IPS-15b (cell line): ENCODE measurements around the gene OXA1L.
"Not testable (repeated sequence)": the region's sequence is repeated elsewhere in the genome, so short reads cannot be mapped to it uniquely, and the experiment has no call there.

Source experiments
- H3K27me3 ChIP-seq: one replicate; pipeline ENCODE4 v1.6.1; 2013; ENCODE audit warnings: low read length; ENCODE audit not compliant: control insufficient read depth, insufficient read depth
- H3K36me3 ChIP-seq: one replicate; pipeline ENCODE4 v1.6.1; 2013; ENCODE audit warnings: low read length; ENCODE audit not compliant: control insufficient read depth, insufficient read depth
- H3K4me1 ChIP-seq: one replicate; pipeline ENCODE4 v1.6.1; 2013; ENCODE audit warnings: mild to moderate bottlenecking, low read length; ENCODE audit not compliant: control insufficient read depth, insufficient read depth
- H3K4me3 ChIP-seq: one replicate; pipeline ENCODE4 v1.5.1; 2013; ENCODE audit warnings: low read depth, low read length
- H3K9ac ChIP-seq: one replicate; pipeline ENCODE4 v1.6.1; 2013; ENCODE audit warnings: low read depth, mild to moderate bottlenecking, low read length
- H3K9me3 ChIP-seq: one replicate; pipeline ENCODE4 v1.6.1; 2013; ENCODE audit warnings: mild to moderate bottlenecking, low read length; ENCODE audit not compliant: control insufficient read depth, insufficient read depth

Gene OXA1L

DNA sequence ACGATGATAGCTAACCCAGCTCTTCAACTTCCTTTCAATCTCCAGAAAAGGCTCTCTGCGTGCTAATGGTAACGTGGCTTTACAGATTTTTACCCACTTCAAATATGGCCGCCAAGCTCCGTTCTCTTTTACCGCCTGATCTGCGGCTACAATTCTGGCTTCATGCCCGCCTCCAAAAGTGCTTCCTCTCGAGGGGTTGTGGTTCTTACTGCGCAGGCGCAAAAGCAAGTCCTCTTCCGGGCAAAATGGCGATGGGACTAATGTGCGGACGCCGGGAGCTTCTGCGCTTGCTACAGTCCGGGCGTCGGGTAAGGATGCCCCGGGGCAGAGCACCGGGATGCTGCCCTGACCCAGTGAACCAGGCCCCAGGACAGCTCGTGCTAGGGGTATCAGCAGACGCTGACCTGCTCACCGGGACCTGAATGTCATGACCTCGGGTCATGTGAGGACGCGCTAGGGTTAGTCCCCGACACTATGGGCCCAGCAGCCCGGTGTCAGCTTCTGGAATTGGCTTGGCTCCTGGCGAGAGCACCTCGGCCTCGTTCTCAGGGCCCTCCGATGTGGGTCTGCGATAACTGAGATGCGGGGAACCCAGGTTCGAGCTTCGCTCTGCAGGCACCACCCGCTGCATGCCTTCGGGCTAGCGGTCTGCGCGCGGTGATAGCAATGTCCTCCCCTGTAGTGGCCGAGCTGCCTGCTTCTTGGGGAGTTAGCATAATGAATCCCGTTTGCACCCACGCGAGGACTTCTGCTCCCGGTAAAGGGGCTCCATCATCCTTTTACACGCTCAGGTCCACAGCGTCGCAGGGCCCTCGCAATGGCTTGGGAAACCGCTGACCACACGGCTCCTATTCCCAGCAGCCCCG, at the start of gene OXA1L:
TSS of gene OXA1L (plus strand) at position 232 of the 866 bp plus-strand sequence. CDS start at position 246, 14 bp downstream.
- no peaks in the 10 kb centered on the region for H3K9me3 ChIP-seq
- H3K4me3 ChIP-seq = peak within 1 kb of the TSS; percentile 100

DNA sequence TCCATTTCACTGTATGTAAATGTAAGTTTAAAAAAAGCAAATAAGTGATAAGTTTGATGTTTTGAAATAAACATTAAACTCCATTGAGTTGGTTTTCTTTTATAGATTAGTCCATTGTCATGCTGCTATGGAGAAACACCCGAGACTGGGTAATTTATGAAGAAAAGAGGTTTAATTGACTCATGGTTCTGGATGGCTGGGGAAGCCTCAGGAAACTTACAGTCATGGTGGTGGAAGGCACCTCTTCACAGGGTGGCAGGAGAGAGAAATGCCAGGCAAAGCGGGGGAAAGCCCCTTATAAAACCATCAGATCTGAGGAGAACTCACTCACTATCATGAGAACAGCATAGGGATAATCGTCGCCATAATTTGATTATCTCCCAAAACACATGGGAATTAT, 48.4 kb upstream of the OXA1L start:
- Histone ChIP-seq H3K9me3 (no peaks in the 10 kb centered on the region), H3K4me1 (no peaks in the 10 kb centered on the region), H3K36me3 (no peaks in the 10 kb centered on the region), H3K9ac (no peak overlapping the region), H3K27me3 (peaks cover 3% of the 10 kb centered on the region), H3K4me3 (no peak overlapping the region)

More for the DNA sequence above, at the start of gene OXA1L:
- peak within 1 kb of the TSS; percentile 96 for H3K9ac ChIP-seq
- no peaks in the 10 kb centered on the region for H3K27me3 ChIP-seq
- no peaks in the 10 kb centered on the region for H3K4me1 ChIP-seq
- H3K36me3 ChIP-seq = peaks cover 24% of the 10 kb centered on the region

DNA sequence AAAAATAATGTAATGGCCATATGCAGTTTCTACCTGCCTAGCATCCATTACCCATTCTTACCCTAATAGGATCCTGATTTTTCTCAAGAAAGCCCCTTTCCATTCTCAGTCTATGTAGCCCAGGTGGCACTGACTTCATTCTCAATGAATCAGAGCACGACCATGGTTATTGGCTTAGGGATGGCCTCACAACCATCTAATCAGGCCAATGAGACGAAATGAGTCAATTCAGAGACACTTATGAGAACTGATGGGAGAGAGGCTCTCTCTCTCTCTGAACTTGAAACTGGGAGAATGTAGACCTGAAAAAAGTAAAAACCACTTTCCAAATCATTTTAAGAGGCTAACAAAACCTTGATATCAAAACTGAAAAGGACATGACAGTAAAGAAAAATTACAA, 45.3 kb upstream of the OXA1L start:
- no peaks in the 10 kb centered on the region for H3K27me3 ChIP-seq
- no peak overlapping the region for H3K4me3 ChIP-seq
- no peaks in the 10 kb centered on the region for H3K36me3 ChIP-seq
- H3K4me1 ChIP-seq = peaks cover 4% of the 10 kb centered on the region
- no peaks in the 10 kb centered on the region for H3K9me3 ChIP-seq
- H3K9ac ChIP-seq = no peak overlapping the region

GRCh38 chr14:22723815-22724214, 42.7 kb upstream of the OXA1L start:
- H3K9ac ChIP-seq = no peak overlapping the region
- H3K27me3 ChIP-seq = no peaks in the 10 kb centered on the region
- H3K9me3 ChIP-seq = no peaks in the 10 kb centered on the region
- no peak overlapping the region for H3K4me3 ChIP-seq
- H3K36me3 ChIP-seq = no peaks in the 10 kb centered on the region
- H3K4me1 ChIP-seq = peaks cover 4% of the 10 kb centered on the region

DNA sequence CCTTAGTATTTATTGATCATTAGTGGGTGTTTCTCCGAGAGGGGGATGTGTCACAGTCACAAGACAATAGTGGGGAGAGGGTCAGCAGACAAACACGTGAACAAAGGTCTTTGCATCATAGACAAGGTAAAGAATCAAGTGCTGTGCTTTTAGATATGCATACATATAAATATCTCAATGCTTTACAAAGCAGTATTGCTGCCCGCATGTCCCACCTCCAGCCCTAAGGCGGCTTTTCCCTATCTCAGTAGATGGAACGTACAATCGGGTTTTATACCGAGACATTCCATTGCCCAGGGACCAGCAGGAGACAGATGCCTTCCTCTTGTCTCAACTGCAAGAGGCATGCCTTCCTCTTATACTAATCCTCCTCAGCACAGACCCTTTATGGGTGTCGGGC, 41.6 kb upstream of the OXA1L start:
- H3K9me3 ChIP-seq, H3K4me1 ChIP-seq, H3K27me3 ChIP-seq, H3K36me3 ChIP-seq, H3K4me3 ChIP-seq, H3K9ac ChIP-seq: not testable (repeated sequence)

DNA sequence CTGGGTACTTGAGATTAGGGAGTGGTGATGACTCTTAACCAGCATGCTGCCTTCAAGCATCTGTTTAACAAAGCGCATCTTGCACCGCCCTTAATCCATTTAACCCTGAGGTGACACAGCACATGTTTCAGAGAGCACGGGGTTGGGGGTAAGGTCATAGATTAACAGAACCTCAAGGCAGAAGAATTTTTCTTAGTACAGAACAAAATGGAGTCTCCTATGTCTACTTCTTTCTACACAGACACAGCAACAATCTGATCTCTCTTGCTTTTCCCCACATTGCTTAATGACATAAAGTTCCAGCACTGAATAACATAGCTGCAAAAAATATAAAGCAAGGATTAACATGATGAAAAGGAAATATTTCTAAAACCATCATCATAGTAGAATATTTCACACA, 41.1 kb upstream of the OXA1L start:
- H3K4me1 ChIP-seq, H3K4me3 ChIP-seq, H3K9me3 ChIP-seq, H3K27me3 ChIP-seq, H3K36me3 ChIP-seq, H3K9ac ChIP-seq: not testable (repeated sequence)

DNA sequence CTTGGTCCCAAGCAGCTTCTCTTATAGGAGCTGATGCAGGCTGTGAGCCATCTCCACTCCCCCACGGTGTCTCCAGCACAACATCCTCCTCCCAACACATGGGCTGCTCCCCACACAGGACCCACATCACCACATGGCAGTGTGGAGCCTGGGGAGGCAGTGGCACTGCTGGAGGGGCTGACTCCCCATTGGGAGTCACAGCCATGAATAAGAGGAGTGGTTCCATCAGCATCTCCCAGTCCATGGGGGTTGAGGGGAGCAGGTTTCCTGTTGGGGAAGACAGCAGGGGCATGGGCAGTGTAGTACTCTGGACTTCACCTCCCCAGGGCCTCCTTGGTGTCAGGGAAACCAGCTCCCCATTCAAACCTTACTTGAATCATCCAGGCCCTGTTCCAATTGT, 40.5 kb upstream of the OXA1L start:
- Histone ChIP-seq H3K36me3 (no peaks in the 10 kb centered on the region), H3K9ac (no peak overlapping the region), H3K4me1 (peaks cover 4% of the 10 kb centered on the region), H3K4me3 (no peak overlapping the region), H3K9me3 (no peaks in the 10 kb centered on the region), H3K27me3 (no peaks in the 10 kb centered on the region)

DNA sequence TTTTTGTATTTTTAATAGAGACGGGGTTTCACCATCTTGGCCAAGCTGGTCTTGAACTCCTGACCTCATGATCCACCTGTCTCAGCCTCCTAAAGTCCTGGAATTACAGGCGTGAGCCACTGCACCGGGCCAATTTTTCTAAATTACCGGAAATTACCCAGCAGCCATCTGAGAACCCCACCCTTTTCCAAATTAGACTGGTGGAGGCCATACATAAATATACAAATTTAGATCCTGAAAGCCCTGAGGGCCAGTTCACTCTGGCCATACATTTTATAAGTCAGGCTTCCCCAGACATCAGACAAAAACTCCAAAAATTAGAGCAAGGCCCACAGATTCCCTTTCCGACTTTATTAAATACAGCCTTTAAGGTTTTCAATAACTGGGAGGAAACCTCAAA, 34.4 kb upstream of the OXA1L start:
- not testable (repeated sequence) for H3K36me3 ChIP-seq, H3K9me3 ChIP-seq, H3K4me1 ChIP-seq, H3K9ac ChIP-seq, H3K27me3 ChIP-seq, H3K4me3 ChIP-seq

GRCh38 chr14:22733829-22734228, 32.7 kb upstream of the OXA1L start:
- no peaks in the 10 kb centered on the region for H3K27me3 ChIP-seq
- H3K36me3 ChIP-seq = no peaks in the 10 kb centered on the region
- no peak overlapping the region for H3K4me3 ChIP-seq
- H3K9me3 ChIP-seq = peaks cover 3% of the 10 kb centered on the region
- no peaks in the 10 kb centered on the region for H3K4me1 ChIP-seq
- H3K9ac ChIP-seq = no peak overlapping the region

- H3K4me1 ChIP-seq = no peaks in the 10 kb centered on the region
- H3K36me3 ChIP-seq = no peaks in the 10 kb centered on the region
- H3K27me3 ChIP-seq = no peaks in the 10 kb centered on the region
- no peak overlapping the region for H3K4me3 ChIP-seq
- no peak overlapping the region for H3K9ac ChIP-seq
- H3K9me3 ChIP-seq = peaks cover 3% of the 10 kb centered on the region
Observed at GRCh38 chr14:22735096-22735495, 31.4 kb upstream of the OXA1L start.

- H3K27me3 ChIP-seq, H3K4me3 ChIP-seq, H3K4me1 ChIP-seq, H3K9me3 ChIP-seq, H3K9ac ChIP-seq, H3K36me3 ChIP-seq: not testable (repeated sequence)
Observed at GRCh38 chr14:22736384-22736783, 30.1 kb upstream of the OXA1L start.

DNA sequence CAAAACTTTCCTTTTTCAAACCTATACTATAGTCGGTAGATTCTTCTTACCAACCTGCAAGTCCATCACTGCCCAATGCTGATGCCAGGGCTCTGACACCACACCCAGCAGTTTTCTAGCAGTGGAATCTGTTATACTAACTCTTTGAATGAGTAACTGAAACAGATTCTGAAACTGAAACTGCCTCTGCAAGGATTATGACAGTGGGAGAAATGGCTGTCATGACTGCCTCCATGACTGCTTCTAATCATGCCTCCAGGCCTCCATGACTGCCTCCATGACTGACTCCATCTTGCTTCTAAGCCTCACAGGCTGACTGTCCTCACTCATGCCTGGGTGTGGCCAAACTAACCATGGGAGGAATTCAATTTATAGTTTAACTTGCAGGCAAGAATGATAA, 29.4 kb upstream of the OXA1L start:
- no peaks in the 10 kb centered on the region for H3K27me3 ChIP-seq
- no peak overlapping the region for H3K9ac ChIP-seq
- H3K4me1 ChIP-seq = no peaks in the 10 kb centered on the region
- no peak overlapping the region for H3K4me3 ChIP-seq
- peaks cover 3% of the 10 kb centered on the region for H3K9me3 ChIP-seq
- H3K36me3 ChIP-seq = no peaks in the 10 kb centered on the region
